ENCODE data around the gene AOAH.
"Not testable (repeated sequence)": the region's sequence is repeated elsewhere in the genome, so short reads cannot be mapped to it uniquely, and the experiment has no call there.

AOAH gene

DNA sequence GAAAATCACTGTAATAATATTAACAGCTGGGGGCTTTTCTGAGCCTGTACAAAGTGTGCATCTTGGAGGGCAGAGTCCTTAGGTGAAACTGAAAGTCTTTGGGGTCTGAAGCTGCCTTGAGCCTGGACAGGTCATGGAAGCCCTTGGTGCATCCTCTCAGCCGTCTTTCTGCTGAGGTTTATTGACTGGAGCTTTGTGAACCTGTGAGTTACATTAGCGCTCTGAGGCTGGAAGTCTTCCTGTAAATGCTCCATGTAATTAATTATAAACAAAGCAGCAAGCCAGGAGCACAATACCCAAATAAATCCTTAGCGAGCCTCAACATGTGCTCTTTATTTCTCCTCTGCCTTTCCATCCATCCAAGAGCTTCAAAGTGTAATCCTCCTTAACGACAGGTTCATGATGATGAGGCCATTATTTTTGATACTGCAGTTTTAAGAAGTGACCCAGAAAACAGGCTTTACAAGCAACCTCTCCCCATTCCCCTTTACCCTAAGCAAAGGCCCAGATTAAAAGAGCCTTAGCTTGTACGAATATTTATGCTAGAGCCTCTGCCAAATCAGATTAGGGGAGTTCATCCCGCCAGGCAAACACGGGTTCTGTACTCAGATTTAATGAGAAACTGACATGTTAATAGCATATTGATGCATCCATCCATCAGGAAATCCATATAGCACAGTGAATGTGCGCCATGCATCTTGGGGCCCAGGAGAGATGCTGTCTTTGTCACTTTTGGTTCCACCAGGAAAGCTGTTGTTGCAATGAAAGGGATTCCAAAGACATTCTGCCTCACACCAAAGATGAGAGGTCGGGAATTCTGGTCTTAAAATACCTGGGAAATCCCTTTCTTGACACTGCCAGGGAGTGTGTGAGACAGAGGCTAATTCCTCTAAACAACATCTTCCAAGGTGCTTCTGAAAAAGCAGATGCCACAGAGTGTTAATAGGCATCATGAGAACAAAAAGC, 216.5 kb downstream of the AOAH start:
- no peak for DNase-seq (ENCODE audit: low spot score)

- DNase-seq (ENCODE audit: low spot score) = no peak
Observed at GRCh38 chr7:36506820-36507219, 217.5 kb downstream of the AOAH start.

- no peak for DNase-seq (ENCODE audit: low spot score)
Observed at GRCh38 chr7:36506130-36506798, 218.0 kb downstream of the AOAH start.

GRCh38 chr7:36504617-36505016, 219.7 kb downstream of the AOAH start:
- DNase-seq (ENCODE audit: low spot score) = not testable (repeated sequence)

GRCh38 chr7:36504216-36504615, 220.1 kb downstream of the AOAH start:
- DNase-seq (ENCODE audit: low spot score) = not testable (repeated sequence)

- DNase-seq (ENCODE audit: low spot score) = no peak
Observed at GRCh38 chr7:36497775-36498174, 226.5 kb downstream of the AOAH start.

DNA sequence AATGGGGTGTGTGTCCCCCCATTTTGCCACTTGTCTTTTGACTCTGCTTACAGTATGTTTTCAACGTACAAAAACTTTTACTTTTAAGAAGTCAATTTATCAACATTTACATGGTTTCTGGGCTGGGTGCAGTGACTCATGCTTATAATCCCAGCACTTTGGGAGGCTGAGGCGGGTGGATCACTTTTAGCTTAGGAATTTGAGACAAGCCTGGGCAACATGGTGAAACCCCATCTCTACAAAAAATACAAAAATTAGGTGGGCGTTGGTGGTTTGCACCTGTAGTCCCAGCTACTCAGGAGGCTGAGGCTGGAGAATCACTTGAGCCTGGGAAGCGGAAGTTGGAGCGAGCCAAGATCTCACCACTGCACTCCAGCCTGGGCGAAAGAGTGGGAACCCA, 227.1 kb downstream of the AOAH start:
- DNase-seq (ENCODE audit: low spot score) = not testable (repeated sequence)

DNA sequence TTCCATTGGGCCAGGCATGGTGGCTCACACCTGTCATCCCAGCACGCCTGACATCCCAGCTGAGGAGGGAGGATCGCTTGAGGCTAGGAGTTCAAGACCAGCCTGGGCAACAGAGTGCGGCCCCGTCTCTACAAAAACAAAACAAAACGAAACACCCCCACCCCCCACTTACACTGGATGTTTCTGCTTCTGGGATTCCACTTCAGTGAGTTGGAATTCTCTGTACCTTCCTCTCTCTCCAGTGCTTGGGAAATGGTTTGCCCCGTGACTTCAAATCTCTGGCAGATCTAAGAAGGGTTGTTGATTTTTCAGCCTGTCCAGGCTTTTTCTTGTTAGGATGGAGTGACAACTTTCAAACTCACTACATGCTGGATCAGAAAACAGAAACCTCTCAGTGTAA, 227.7 kb downstream of the AOAH start:
- no peak for DNase-seq (ENCODE audit: low spot score)

GRCh38 chr7:36491317-36491716, 233.0 kb downstream of the AOAH start:
- DNase-seq (ENCODE audit: low spot score) = no peak

DNA sequence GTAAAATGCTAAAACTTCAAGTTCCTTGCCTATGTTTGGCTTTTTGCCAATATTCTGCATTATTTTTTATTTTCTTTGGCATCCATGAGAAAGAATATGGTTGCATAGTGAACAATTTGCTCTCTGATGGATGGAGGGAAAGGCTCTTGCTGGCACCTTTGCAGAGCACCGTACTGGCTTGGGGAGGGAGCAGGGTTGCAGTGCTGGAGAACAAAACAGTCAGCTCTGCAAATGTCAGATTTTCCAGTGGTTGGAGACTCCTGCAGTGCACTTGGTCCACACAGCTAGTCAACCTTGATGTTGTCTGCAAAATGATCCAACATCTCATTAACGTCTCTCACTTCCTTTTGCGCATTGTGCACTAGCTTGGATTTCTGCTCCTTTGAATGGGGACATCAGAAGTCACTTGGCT, 233.9 kb downstream of the AOAH start:
- DNase-seq (ENCODE audit: low spot score) = no peak

- not testable (repeated sequence) for DNase-seq (ENCODE audit: low spot score)
Observed at GRCh38 chr7:36488672-36489071, 235.6 kb downstream of the AOAH start.

- DNase-seq (ENCODE audit: low spot score) = peak; percentile 73
Observed at GRCh38 chr7:36487756-36488336, 236.4 kb downstream of the AOAH start.

DNA sequence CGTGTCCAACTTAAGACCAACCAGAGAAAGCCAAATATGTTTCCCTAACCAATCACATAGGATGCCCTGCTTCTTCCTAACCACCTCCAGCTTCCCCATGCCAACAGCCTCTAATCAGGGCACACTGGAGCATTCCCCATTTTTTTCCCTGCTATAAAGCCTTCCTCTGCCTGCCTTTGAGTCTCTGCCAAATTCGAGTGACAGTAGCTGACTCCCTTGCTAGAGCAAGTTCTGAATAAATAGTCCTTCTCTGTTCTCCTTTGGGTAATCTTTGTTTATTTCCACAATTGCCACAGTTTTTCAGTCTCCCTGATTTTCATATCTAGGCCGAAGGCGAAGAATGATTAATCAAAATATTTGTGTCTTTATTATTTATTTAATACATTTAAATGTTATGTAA, 238.0 kb downstream of the AOAH start:
- DNase-seq (ENCODE audit: low spot score) = no peak

DNA sequence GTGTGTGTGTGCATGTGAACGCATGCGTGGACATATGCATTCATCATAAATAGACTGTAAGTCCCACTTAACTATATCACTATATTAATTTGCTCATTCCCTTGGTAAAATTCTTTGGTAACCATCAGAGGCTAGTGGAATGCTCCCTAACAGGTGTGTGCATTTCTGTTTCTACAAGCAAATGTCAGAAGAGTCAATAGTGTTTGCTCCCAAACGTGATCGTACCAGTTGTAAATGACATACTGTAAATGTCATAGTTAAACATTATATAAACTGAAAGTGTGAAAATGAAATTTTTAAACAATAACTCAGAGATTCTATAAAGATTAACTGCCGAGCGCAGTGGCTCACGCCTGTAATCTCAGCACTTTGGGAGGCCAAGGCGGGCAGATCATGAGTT, 240.0 kb downstream of the AOAH start:
- DNase-seq (ENCODE audit: low spot score) = no peak

- DNase-seq (ENCODE audit: low spot score) = not testable (repeated sequence)
Observed at GRCh38 chr7:36483853-36484252, 240.4 kb downstream of the AOAH start.

GRCh38 chr7:36478745-36479144, 245.5 kb downstream of the AOAH start:
- no peak for DNase-seq (ENCODE audit: low spot score)

DNA sequence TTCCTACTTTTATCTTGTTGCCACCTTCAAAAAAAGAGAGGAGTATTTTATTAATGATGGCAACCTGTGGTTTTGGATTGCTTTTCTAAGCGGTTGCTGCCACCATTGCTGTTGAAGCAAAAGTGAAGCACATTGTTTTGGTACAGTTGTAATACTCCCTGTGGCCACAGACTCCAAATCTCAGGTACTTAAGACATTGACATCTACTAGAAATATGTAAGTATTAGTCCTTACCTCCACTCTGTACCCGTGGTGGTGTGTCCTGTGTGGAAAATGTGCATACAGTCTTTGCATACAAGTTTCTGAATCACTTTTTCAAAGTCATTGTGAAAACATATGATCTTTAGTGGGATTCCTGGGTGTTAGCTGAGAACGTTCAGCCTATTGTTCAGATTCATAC, 248.9 kb downstream of the AOAH start:
- peak; percentile 51 for DNase-seq (ENCODE audit: low spot score)

- DNase-seq (ENCODE audit: low spot score) = no peak
Observed at GRCh38 chr7:36475011-36475342, 249.3 kb downstream of the AOAH start.

DNA sequence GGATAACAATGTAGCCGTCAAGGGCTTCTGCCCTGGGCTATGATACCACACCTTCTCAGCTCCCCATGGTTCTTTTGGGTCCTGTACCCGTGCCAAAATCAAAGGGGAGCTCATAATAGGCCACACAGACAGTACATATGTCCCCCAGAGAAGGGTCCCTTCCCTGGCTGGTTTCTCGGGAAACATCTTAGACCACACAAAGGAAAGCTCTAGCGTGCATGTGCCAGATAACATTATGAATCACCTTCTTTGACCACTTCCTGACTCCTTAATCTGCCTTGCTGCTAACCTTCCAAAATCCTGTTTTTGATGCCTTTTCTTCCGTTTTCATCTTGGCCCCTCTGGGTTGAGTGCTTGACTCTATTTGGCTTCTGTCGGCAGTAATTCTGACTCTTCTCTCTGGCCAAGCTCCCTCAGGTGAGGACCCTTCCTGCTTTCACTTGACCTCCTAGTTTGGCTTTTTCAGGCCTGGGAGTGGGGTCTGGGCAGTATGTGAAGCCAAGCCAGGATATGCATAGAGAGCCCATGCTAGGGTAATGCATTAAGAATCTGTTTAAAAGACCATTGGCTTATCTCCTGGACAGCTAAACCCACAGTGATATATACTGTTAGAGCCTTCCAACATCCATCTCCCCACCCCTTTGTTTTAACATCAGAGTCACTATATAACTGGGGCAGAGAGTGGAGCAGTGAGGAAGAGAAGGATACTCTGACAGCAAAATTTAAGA, 249.8 kb downstream of the AOAH start:
- DNase-seq (ENCODE audit: low spot score) = peak; percentile 60

GRCh38 chr7:36473454-36474282, 250.6 kb downstream of the AOAH start:
- DNase-seq (ENCODE audit: low spot score) = peak; percentile 61

GRCh38 chr7:36472141-36472729, 252.1 kb downstream of the AOAH start:
- DNase-seq (ENCODE audit: low spot score) = no peak
